HepG2 (cell line): ENCODE measurements around the gene RPAP3. TPM values are rescaled to one million over a fixed set of nuclear protein-coding genes. Genes with fewer than 3 reads are reported as not detected.

Experiments
- ATAC-seq: fragments of 200-7000 bp; cut with Tn5 transposase; 3 replicates; pipeline ENCODE4 v1.9.1; 2020; ENCODE audit warnings: mild to moderate bottlenecking, moderate library complexity
- BruUV-seq: library from RNA; stranded (reverse); fragments of 400-500 nt; replicated peaks from 2 replicates; lab custom pipeline; 2021; lab: Mats Ljungman, UMichigan
- CTCF ChIA-PET: fragments of 300-600 bp; formaldehyde crosslinking; extraction: SDS; loops from one replicate; lab custom pipeline; 2021; ENCODE audit warnings: low total read pairs, inconsistent platforms, low intra/inter-chr PET ratio; lab: Yijun Ruan, JAX
- POLR2A ChIA-PET: fragments of 350-600 bp; sonication (Branson Sonifier 250); formaldehyde crosslinking; loops from one replicate; lab custom pipeline; 2020; ENCODE audit warnings: antibody characterized with exemption, inconsistent platforms; lab: Yijun Ruan, JAX
- DNase-seq: peaks from one replicate; pipeline ENCODE4 v3.0.0-alpha.2; 2015; ENCODE audit warnings: low spot score
- FAIRE-seq: peaks from 3 replicates; lab custom pipeline; 2011; peaks lifted over from hg19 to GRCh38; lab: Jason Lieb, UNC
- H2AFZ ChIP-seq: one replicate; pipeline ENCODE4 v1.6.1; 2011; ENCODE audit warnings: low read length, inconsistent platforms
- H3K27ac ChIP-seq: fragments of 300-600 bp; 3 replicates; pipeline ENCODE4 v1.8.0; 2011; ENCODE audit warnings: mixed run types, mild to moderate bottlenecking, mixed read lengths, low read length, inconsistent platforms; ENCODE audit not compliant: insufficient read depth; ENCODE audit errors: extremely low read length
- H3K27me3 ChIP-seq, 2 experiments: fragments of 200-600 bp in 1 of 2; 2 replicates in 1 of 2; 3 replicates in 1 of 2; pipeline versions ENCODE4 v1.6.0 to v1.8.0; 2011; ENCODE audit warnings: low read length in 2 of 2, mild to moderate bottlenecking in 2 of 2, moderate library complexity in 2 of 2, inconsistent platforms in 1 of 2; ENCODE audit not compliant: insufficient read depth in 2 of 2, control insufficient read depth in 1 of 2
- H3K36me3 ChIP-seq, 2 experiments: fragments of 200-600 bp in 1 of 2; replicated peaks in 1 of 2; 2 replicates in 1 of 2; 3 replicates in 1 of 2; pipeline versions ENCODE4 v1.5.1 to v1.8.0; 2011; ENCODE audit warnings: low read length in 2 of 2, inconsistent platforms in 1 of 2; ENCODE audit not compliant: insufficient read depth in 2 of 2, control insufficient read depth in 1 of 2
- H3K4me1 ChIP-seq: 2 replicates; pipeline ENCODE4 v1.5.1; 2012; ENCODE audit warnings: low read length, inconsistent platforms; ENCODE audit not compliant: insufficient read depth
- H3K4me2 ChIP-seq: 2 replicates; pipeline ENCODE4 v1.6.0; 2011; ENCODE audit warnings: low read depth, low read length, inconsistent platforms
- H3K4me3 ChIP-seq, 3 experiments: fragments of 200-600 bp in 1 of 3; sonication (generic), shearing (Covaris generic) in 1 of 3; replicated peaks in 1 of 3; 2 replicates each; pipeline ENCODE4 v1.5.1; 2011 to 2016; ENCODE audit warnings: low read length in 3 of 3, inconsistent platforms in 2 of 3, low read depth in 2 of 3, mild to moderate bottlenecking in 2 of 3, control low read depth in 1 of 3, mixed read lengths in 1 of 3; ENCODE audit not compliant: insufficient read depth in 1 of 3
- H3K79me2 ChIP-seq: one replicate; pipeline ENCODE4 v1.6.1; 2011; ENCODE audit warnings: low read length, inconsistent platforms; ENCODE audit not compliant: insufficient read depth
- H3K9ac ChIP-seq: 2 replicates; pipeline ENCODE4 v1.6.0; 2011; ENCODE audit warnings: mild to moderate bottlenecking, low read depth, low read length, inconsistent platforms; ENCODE audit not compliant: insufficient read depth
- H3K9me3 ChIP-seq: 2 replicates; pipeline ENCODE4 v1.5.1; 2012; ENCODE audit warnings: mild to moderate bottlenecking, low read length
- H4K20me1 ChIP-seq: 2 replicates; pipeline ENCODE4 v1.6.0; 2011; ENCODE audit warnings: inconsistent platforms, mild to moderate bottlenecking, low read length, moderate library complexity; ENCODE audit not compliant: insufficient read depth
- AHR ChIP-seq: IDR thresholded peaks from 2 replicates; pipeline ENCODE4 v1.6.1; 2018; ENCODE audit warnings: missing genetic modification reagents, missing compliant biosample characterization
- HMG20B ChIP-seq: conservative IDR thresholded peaks from 2 replicates; pipeline ENCODE4 v1.6.1; 2016; ENCODE audit warnings: missing genetic modification reagents, missing compliant biosample characterization
- HNRNPLL ChIP-seq: fragments of 200-400 bp; formaldehyde crosslinking; IDR thresholded peaks from 2 replicates; pipeline ENCODE4 v1.6.1; 2017; ENCODE audit warnings: mild to moderate bottlenecking, low read depth, low read length; ENCODE audit not compliant: poor library complexity, severe bottlenecking
- KDM4B ChIP-seq: sonication (generic); formaldehyde crosslinking; IDR thresholded peaks from 2 replicates; pipeline ENCODE4 v1.4.0; 2020; ENCODE audit warnings: missing genetic modification reagents
- MTF2 ChIP-seq: sonication (generic); formaldehyde crosslinking; IDR thresholded peaks from 2 replicates; pipeline ENCODE4 v1.5.0; 2020; ENCODE audit warnings: missing genetic modification reagents, borderline replicate concordance
- SATB2 ChIP-seq: sonication (generic); formaldehyde crosslinking; IDR thresholded peaks from 2 replicates; pipeline ENCODE4 v1.5.0; 2020; ENCODE audit warnings: missing genetic modification reagents
- TBX2 ChIP-seq: sonication (generic); formaldehyde crosslinking; IDR thresholded peaks from 2 replicates; pipeline ENCODE4 v1.5.0; 2020; ENCODE audit warnings: missing genetic modification reagents, mild to moderate bottlenecking, borderline replicate concordance
- TCF7 ChIP-seq: sonication (generic); IDR thresholded peaks from 2 replicates; pipeline ENCODE4 v1.6.1; 2016; ENCODE audit warnings: antibody characterized with exemption, low read depth
- ZNF121 ChIP-seq: sonication (generic); formaldehyde crosslinking; IDR thresholded peaks from 2 replicates; pipeline ENCODE4 v1.5.0; 2020; ENCODE audit warnings: mild to moderate bottlenecking, missing genetic modification reagents
- ZNF367 ChIP-seq: sonication (generic); formaldehyde crosslinking; IDR thresholded peaks from 2 replicates; pipeline ENCODE4 v1.4.0; 2020; ENCODE audit warnings: missing genetic modification reagents, borderline replicate concordance
- ZNF614 ChIP-seq: IDR thresholded peaks from 2 replicates; pipeline ENCODE4 v1.6.1; 2018; ENCODE audit warnings: missing biosample characterization, missing genetic modification reagents, inconsistent platforms, borderline replicate concordance
- ZNF841 ChIP-seq: sonication (generic); formaldehyde crosslinking; IDR thresholded peaks from 2 replicates; pipeline ENCODE4 v1.8.1; 2023; ENCODE audit warnings: missing genetic modification reagents, borderline replicate concordance
- ZNF891 ChIP-seq: sonication (generic); formaldehyde crosslinking; IDR thresholded peaks from 2 replicates; pipeline ENCODE4 v1.5.0; 2020; ENCODE audit warnings: mild to moderate bottlenecking, missing genetic modification reagents
- ZSCAN30 ChIP-seq: sonication (generic); formaldehyde crosslinking; IDR thresholded peaks from 2 replicates; pipeline ENCODE4 v1.5.0; 2020; ENCODE audit warnings: mild to moderate bottlenecking, missing genetic modification reagents
- WGBS: methylation state at CpG from one replicate; pipeline ENCODE4 v1.1.6; 2017; ENCODE audit warnings: low lambda C conversion rate; 5-methylcytosine and 5-hydroxymethylcytosine counted together
- in situ Hi-C: cut with HindIII; loops from 2 replicates; pipeline ENCODE4 v1.10.0; 2017; ENCODE audit warnings: low pct_unique_long_range_greater_than_20kb; ENCODE audit not compliant: extremely low pct_ligation_motif_present
- intact Hi-C: fragments of 100-400 bp; cut with micrococcal nuclease; formaldehyde crosslinking; loops from one replicate; pipeline ENCODE4 v1.10.0; 2022; ENCODE audit not compliant: unreplicated experiment
- polyA plus RNA-seq, 8 experiments: library from polyadenylated mRNA; depleted of rRNA in 3 of 8; stranded (reverse) in 7 of 8; unstranded in 1 of 8; fragments of >200 nt; fragmentation: Illumina TruSeq in 4 of 8; extraction: Trizol in 4 of 8; gene quantifications; 2 replicates each; pipeline versions ENCODE4 v1.2.1 to v1.2.3, GENCODE V29; 2011 to 2016; ENCODE audit warnings: low read depth in 4 of 8, missing spikeins in 1 of 8, mixed read lengths in 1 of 8; ENCODE audit not compliant: insufficient read depth in 1 of 8
- total RNA-seq, 5 experiments: library from RNA; depleted of rRNA; stranded (reverse); fragments of >200 nt; fragmentation: Illumina TruSeq; extraction: Trizol; gene quantifications; 2 replicates each; pipeline ENCODE4 v1.2.3, GENCODE V29; 2016; ENCODE audit warnings: low read depth in 1 of 5
- TF ChIP-seq, protein P1 (sequence below): sonication (generic); formaldehyde crosslinking; conservative IDR thresholded peaks from 2 replicates; pipeline ENCODE4 v1.8.1; 2023; ENCODE audit warnings: missing genetic modification reagents
- TF ChIP-seq, protein P2 (sequence below): fragments of 450-650 bp; IDR thresholded peaks from 2 replicates; pipeline ENCODE4 v1.6.1; 2017
- TF ChIP-seq, protein P3 (sequence below): sonication (generic); formaldehyde crosslinking; IDR thresholded peaks from 2 replicates; pipeline ENCODE4 v1.5.0; 2020; ENCODE audit warnings: mild to moderate bottlenecking, low read depth, missing genetic modification reagents, borderline replicate concordance

The RPAP3 gene
- total and polyA plus RNA-seq, 2 of the 13 experiments (the other 11 are each of a cell fraction or from before 2014, with no cell fraction given) = 8.8 to 32.8 TPM

DNA sequence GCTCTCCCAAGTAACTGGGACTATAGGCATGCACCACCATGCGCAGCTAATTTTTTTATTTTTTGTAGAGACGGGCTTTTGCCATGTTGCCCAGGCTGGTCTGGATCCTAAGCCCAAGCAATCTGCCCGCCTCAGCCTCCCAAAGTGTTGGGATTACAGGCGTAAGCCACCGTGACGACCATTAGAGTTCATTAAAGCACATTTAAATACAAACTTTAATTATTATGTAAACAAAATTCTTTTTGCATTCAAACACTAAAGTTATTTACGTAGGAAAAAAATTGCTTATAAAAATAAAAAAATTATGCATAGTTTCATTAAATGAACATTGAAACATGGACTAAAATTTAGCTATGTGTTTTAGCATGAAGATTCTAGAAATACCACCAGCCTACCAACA is 7.2 kb downstream of the RPAP3 start:
- Histone ChIP-seq H4K20me1 (no peaks in the 10 kb centered on the region), H3K79me2 (peaks cover 4% of the 10 kb centered on the region), H3K4me2 (no peak overlapping the region), H3K9me3 (no peaks in the 10 kb centered on the region), H2AFZ (no peak overlapping the region), H3K4me3 (no peak overlapping the region), H3K27me3 (no peaks in the 10 kb centered on the region), H3K4me1 (peaks cover 7% of the 10 kb centered on the region), H3K27ac (no peak overlapping the region), H3K36me3 (peaks cover 4 to 28% of the 10 kb centered on the region in 2 experiments), H3K9ac (no peak overlapping the region)
- in situ Hi-C loops = no loop called here
- no peak for DNase-seq
- 98% methylated on average over 7 of the region's 7 CpGs for WGBS
- intact Hi-C loops = no loop called here
- POLR2A ChIA-PET = no interaction called here
- no peak for FAIRE-seq
- ATAC-seq = no peak
- TF ChIP-seq ZNF614 (CRISPR knock-in tag) = no peak
- no peak for TF ChIP-seq AHR (CRISPR knock-in tag)
- no peak for TF ChIP-seq ZNF367 (CRISPR knock-in tag)
- TF ChIP-seq ZSCAN30 (CRISPR knock-in tag) = no peak
- TF ChIP-seq SATB2 (CRISPR knock-in tag) = no peak
- TF ChIP-seq, protein P1, sequence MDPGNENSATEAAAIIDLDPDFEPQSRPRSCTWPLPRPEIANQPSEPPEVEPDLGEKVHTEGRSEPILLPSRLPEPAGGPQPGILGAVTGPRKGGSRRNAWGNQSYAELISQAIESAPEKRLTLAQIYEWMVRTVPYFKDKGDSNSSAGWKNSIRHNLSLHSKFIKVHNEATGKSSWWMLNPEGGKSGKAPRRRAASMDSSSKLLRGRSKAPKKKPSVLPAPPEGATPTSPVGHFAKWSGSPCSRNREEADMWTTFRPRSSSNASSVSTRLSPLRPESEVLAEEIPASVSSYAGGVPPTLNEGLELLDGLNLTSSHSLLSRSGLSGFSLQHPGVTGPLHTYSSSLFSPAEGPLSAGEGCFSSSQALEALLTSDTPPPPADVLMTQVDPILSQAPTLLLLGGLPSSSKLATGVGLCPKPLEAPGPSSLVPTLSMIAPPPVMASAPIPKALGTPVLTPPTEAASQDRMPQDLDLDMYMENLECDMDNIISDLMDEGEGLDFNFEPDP (CRISPR knock-in tag) = no peak
- TF ChIP-seq HMG20B = no peak
- no peak for TF ChIP-seq ZNF121
- no peak for TF ChIP-seq ZNF841
- TF ChIP-seq, protein P2, sequence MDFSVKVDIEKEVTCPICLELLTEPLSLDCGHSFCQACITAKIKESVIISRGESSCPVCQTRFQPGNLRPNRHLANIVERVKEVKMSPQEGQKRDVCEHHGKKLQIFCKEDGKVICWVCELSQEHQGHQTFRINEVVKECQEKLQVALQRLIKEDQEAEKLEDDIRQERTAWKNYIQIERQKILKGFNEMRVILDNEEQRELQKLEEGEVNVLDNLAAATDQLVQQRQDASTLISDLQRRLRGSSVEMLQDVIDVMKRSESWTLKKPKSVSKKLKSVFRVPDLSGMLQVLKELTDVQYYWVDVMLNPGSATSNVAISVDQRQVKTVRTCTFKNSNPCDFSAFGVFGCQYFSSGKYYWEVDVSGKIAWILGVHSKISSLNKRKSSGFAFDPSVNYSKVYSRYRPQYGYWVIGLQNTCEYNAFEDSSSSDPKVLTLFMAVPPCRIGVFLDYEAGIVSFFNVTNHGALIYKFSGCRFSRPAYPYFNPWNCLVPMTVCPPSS = no peak
- no peak for TF ChIP-seq KDM4B (CRISPR knock-in tag)
- TF ChIP-seq TBX2 (CRISPR knock-in tag) = no peak
- TF ChIP-seq, protein P3, sequence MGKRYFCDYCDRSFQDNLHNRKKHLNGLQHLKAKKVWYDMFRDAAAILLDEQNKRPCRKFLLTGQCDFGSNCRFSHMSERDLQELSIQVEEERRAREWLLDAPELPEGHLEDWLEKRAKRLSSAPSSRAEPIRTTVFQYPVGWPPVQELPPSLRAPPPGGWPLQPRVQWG (CRISPR knock-in tag) = no peak
- TF ChIP-seq TCF7 = no peak
- TF ChIP-seq ZNF891 (CRISPR knock-in tag) = no peak
- TF ChIP-seq MTF2 = no peak
- no peak for TF ChIP-seq HNRNPLL
- CTCF ChIA-PET = no interaction called here
- no TSS peak for BruUV-seq
